Measurements from ENCODE around the gene HIPK2. TPM values are rescaled to one million over a fixed set of nuclear protein-coding genes. Genes with fewer than 3 reads are reported as not detected.

The HIPK2 gene
- total RNA-seq, 1 experiment from 2014 or later = 30.7 TPM

- Histone ChIP-seq H3K4me1 (ENCODE audit: insufficient read depth, low read length, poor library complexity, severe bottlenecking) (peaks cover 14% of the 10 kb centered on the region), H3K4me3 (ENCODE audit: low read depth, low read length, poor library complexity, severe bottlenecking) (no peak overlapping the region), H3K9me3 (ENCODE audit: low read depth, low read length, poor library complexity, severe bottlenecking) (no peaks in the 10 kb centered on the region), H3K36me3 (ENCODE audit: insufficient read depth, low read length, poor library complexity, severe bottlenecking) (no peaks in the 10 kb centered on the region), H3K27ac (ENCODE audit: low read depth, low read length, poor library complexity, severe bottlenecking) (no peak overlapping the region), H3K27me3 (replicated peaks; ENCODE audit: insufficient read depth, low read depth, low read length, poor library complexity) (no peaks in the 10 kb centered on the region)
- TF ChIP-seq, protein P1, sequence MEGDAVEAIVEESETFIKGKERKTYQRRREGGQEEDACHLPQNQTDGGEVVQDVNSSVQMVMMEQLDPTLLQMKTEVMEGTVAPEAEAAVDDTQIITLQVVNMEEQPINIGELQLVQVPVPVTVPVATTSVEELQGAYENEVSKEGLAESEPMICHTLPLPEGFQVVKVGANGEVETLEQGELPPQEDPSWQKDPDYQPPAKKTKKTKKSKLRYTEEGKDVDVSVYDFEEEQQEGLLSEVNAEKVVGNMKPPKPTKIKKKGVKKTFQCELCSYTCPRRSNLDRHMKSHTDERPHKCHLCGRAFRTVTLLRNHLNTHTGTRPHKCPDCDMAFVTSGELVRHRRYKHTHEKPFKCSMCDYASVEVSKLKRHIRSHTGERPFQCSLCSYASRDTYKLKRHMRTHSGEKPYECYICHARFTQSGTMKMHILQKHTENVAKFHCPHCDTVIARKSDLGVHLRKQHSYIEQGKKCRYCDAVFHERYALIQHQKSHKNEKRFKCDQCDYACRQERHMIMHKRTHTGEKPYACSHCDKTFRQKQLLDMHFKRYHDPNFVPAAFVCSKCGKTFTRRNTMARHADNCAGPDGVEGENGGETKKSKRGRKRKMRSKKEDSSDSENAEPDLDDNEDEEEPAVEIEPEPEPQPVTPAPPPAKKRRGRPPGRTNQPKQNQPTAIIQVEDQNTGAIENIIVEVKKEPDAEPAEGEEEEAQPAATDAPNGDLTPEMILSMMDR (conservative IDR thresholded peaks at IDR 0.05; ENCODE audit: low read depth, low read length) = no peak
- no peak for TF ChIP-seq EZH2 (IDR thresholded peaks at IDR 0.05; ENCODE audit: borderline replicate concordance, low read depth, low read length, poor library complexity, severe bottlenecking)
- intact Hi-C loops (cut with micrococcal nuclease; ENCODE audit: unreplicated experiment) = loop anchor here (2.0 kb wide), 1 partner anchor 20 kb away; no protein-coding TSS in a partner anchor
- CTCF ChIA-PET = no interaction called here
- DNase-seq (ENCODE audit: low spot score) = peak; percentile 68
- POLR2A ChIA-PET (ENCODE audit: low non-redundant PET) = no interaction called here
- BruUV-seq (replicated peaks) = no TSS peak
Observed at GRCh38 chr7:139744768-139745677, 32.8 kb downstream of the HIPK2 start.

DNA sequence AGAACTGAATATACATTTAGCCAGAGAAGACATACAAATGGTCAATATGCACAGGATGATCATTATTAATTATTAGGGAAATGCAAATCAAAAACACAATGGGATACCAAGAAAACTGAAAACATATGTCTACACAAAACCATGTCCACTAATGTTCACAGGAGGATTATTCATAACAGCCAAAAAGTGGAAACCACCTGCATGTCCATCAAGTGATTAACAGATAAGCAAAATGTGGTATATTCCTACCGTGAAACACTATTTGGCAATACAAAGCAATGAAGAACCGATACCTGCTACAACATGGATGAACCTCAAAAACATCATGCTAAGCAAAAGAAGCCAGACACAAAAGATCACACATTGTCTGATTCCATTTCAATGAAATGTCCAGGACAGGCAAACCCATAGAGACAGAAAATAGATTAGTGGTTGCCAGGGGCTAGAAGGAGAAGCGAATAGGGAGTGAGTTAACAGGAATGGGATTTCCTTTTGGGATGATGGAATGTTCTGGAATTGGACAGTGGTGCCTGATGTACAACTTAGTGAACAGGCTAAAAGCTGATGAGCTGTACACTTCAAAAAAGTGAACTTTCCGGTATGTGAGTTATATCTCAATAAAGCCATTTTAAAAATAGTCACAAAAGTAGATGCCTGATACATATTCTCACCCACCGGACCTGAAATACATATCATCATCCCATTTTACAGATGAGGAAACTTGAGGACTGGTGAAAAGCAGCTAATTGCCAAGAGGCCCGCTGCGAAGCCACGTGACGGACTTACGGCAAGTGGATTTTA is 33.6 kb downstream of the HIPK2 start:
- DNase-seq (ENCODE audit: low spot score) = no peak
- H3K9me3 ChIP-seq (ENCODE audit: low read depth, low read length, poor library complexity, severe bottlenecking) = no peaks in the 10 kb centered on the region
- TF ChIP-seq EZH2 (IDR thresholded peaks at IDR 0.05; ENCODE audit: borderline replicate concordance, low read depth, low read length, poor library complexity, severe bottlenecking) = no peak
- ChIA-PET POLR2A (ENCODE audit: low non-redundant PET) (no interaction called here), CTCF (no interaction called here)
- intact Hi-C loops (cut with micrococcal nuclease; ENCODE audit: unreplicated experiment) = loop anchor here (2.0 kb wide), 1 partner anchor 19 kb away; no protein-coding TSS in a partner anchor
- no peaks in the 10 kb centered on the region for H3K36me3 ChIP-seq (ENCODE audit: insufficient read depth, low read length, poor library complexity, severe bottlenecking)
- no peaks in the 10 kb centered on the region for H3K27me3 ChIP-seq (replicated peaks; ENCODE audit: insufficient read depth, low read depth, low read length, poor library complexity)
- no peak overlapping the region for H3K27ac ChIP-seq (ENCODE audit: low read depth, low read length, poor library complexity, severe bottlenecking)
- BruUV-seq (replicated peaks) = no TSS peak
- H3K4me3 ChIP-seq (ENCODE audit: low read depth, low read length, poor library complexity, severe bottlenecking) = no peak overlapping the region
- peaks cover 14% of the 10 kb centered on the region for H3K4me1 ChIP-seq (ENCODE audit: insufficient read depth, low read length, poor library complexity, severe bottlenecking)

GRCh38 chr7:139743267-139743966 is 34.4 kb downstream of the HIPK2 start:
- Histone ChIP-seq H3K9me3 (ENCODE audit: low read depth, low read length, poor library complexity, severe bottlenecking) (no peaks in the 10 kb centered on the region), H3K36me3 (ENCODE audit: insufficient read depth, low read length, poor library complexity, severe bottlenecking) (no peaks in the 10 kb centered on the region), H3K27ac (ENCODE audit: low read depth, low read length, poor library complexity, severe bottlenecking) (no peak overlapping the region), H3K4me3 (ENCODE audit: low read depth, low read length, poor library complexity, severe bottlenecking) (no peak overlapping the region), H3K4me1 (ENCODE audit: insufficient read depth, low read length, poor library complexity, severe bottlenecking) (peaks cover 14% of the 10 kb centered on the region), H3K27me3 (replicated peaks; ENCODE audit: insufficient read depth, low read depth, low read length, poor library complexity) (no peaks in the 10 kb centered on the region)
- DNase-seq (ENCODE audit: low spot score) = no peak
- BruUV-seq (replicated peaks) = no TSS peak
- no peak for TF ChIP-seq EZH2 (IDR thresholded peaks at IDR 0.05; ENCODE audit: borderline replicate concordance, low read depth, low read length, poor library complexity, severe bottlenecking)
- TF ChIP-seq, protein P1 (conservative IDR thresholded peaks at IDR 0.05; ENCODE audit: low read depth, low read length) = no peak
- CTCF ChIA-PET = no interaction called here
- POLR2A ChIA-PET (ENCODE audit: low non-redundant PET) = no interaction called here
- intact Hi-C loops (cut with micrococcal nuclease; ENCODE audit: unreplicated experiment) = no loop called here
